HepG2 (cell line): ENCODE measurements around the gene CD9. TPM values are rescaled to one million over a fixed set of nuclear protein-coding genes. Genes with fewer than 3 reads are reported as not detected.

Experiments used
- ATAC-seq: fragments of 200-7000 bp; cut with Tn5 transposase; 3 replicates; pipeline ENCODE4 v1.9.1; 2020; ENCODE audit warnings: mild to moderate bottlenecking, moderate library complexity
- BruUV-seq: library from RNA; stranded (reverse); fragments of 400-500 nt; replicated peaks from 2 replicates; lab custom pipeline; 2021; lab: Mats Ljungman, UMichigan
- CTCF ChIA-PET: fragments of 300-600 bp; formaldehyde crosslinking; extraction: SDS; loops from one replicate; lab custom pipeline; 2021; ENCODE audit warnings: low total read pairs, inconsistent platforms, low intra/inter-chr PET ratio; lab: Yijun Ruan, JAX
- POLR2A ChIA-PET: fragments of 350-600 bp; sonication (Branson Sonifier 250); formaldehyde crosslinking; loops from one replicate; lab custom pipeline; 2020; ENCODE audit warnings: antibody characterized with exemption, inconsistent platforms; lab: Yijun Ruan, JAX
- DNase-seq: peaks from one replicate; pipeline ENCODE4 v3.0.0-alpha.2; 2015; ENCODE audit warnings: low spot score
- FAIRE-seq: peaks from 3 replicates; lab custom pipeline; 2011; peaks lifted over from hg19 to GRCh38; lab: Jason Lieb, UNC
- H2AFZ ChIP-seq: one replicate; pipeline ENCODE4 v1.6.1; 2011; ENCODE audit warnings: low read length, inconsistent platforms
- H3K27ac ChIP-seq: fragments of 300-600 bp; 3 replicates; pipeline ENCODE4 v1.8.0; 2011; ENCODE audit warnings: mixed run types, mild to moderate bottlenecking, mixed read lengths, low read length, inconsistent platforms; ENCODE audit not compliant: insufficient read depth; ENCODE audit errors: extremely low read length
- H3K27me3 ChIP-seq, 2 experiments: fragments of 200-600 bp in 1 of 2; 2 replicates in 1 of 2; 3 replicates in 1 of 2; pipeline versions ENCODE4 v1.6.0 to v1.8.0; 2011; ENCODE audit warnings: low read length in 2 of 2, mild to moderate bottlenecking in 2 of 2, moderate library complexity in 2 of 2, inconsistent platforms in 1 of 2; ENCODE audit not compliant: insufficient read depth in 2 of 2, control insufficient read depth in 1 of 2
- H3K36me3 ChIP-seq, 2 experiments: fragments of 200-600 bp in 1 of 2; replicated peaks in 1 of 2; 2 replicates in 1 of 2; 3 replicates in 1 of 2; pipeline versions ENCODE4 v1.5.1 to v1.8.0; 2011; ENCODE audit warnings: low read length in 2 of 2, inconsistent platforms in 1 of 2; ENCODE audit not compliant: insufficient read depth in 2 of 2, control insufficient read depth in 1 of 2
- H3K4me1 ChIP-seq: 2 replicates; pipeline ENCODE4 v1.5.1; 2012; ENCODE audit warnings: low read length, inconsistent platforms; ENCODE audit not compliant: insufficient read depth
- H3K4me2 ChIP-seq: 2 replicates; pipeline ENCODE4 v1.6.0; 2011; ENCODE audit warnings: low read depth, low read length, inconsistent platforms
- H3K4me3 ChIP-seq, 3 experiments: fragments of 200-600 bp in 1 of 3; sonication (generic), shearing (Covaris generic) in 1 of 3; replicated peaks in 1 of 3; 2 replicates each; pipeline ENCODE4 v1.5.1; 2011 to 2016; ENCODE audit warnings: low read length in 3 of 3, inconsistent platforms in 2 of 3, low read depth in 2 of 3, mild to moderate bottlenecking in 2 of 3, control low read depth in 1 of 3, mixed read lengths in 1 of 3; ENCODE audit not compliant: insufficient read depth in 1 of 3
- H3K79me2 ChIP-seq: one replicate; pipeline ENCODE4 v1.6.1; 2011; ENCODE audit warnings: low read length, inconsistent platforms; ENCODE audit not compliant: insufficient read depth
- H3K9ac ChIP-seq: 2 replicates; pipeline ENCODE4 v1.6.0; 2011; ENCODE audit warnings: mild to moderate bottlenecking, low read depth, low read length, inconsistent platforms; ENCODE audit not compliant: insufficient read depth
- H3K9me3 ChIP-seq: 2 replicates; pipeline ENCODE4 v1.5.1; 2012; ENCODE audit warnings: mild to moderate bottlenecking, low read length
- H4K20me1 ChIP-seq: 2 replicates; pipeline ENCODE4 v1.6.0; 2011; ENCODE audit warnings: inconsistent platforms, mild to moderate bottlenecking, low read length, moderate library complexity; ENCODE audit not compliant: insufficient read depth
- E2F2 ChIP-seq: sonication (generic); formaldehyde crosslinking; IDR thresholded peaks from 2 replicates; pipeline ENCODE4 v1.4.0; 2020; ENCODE audit warnings: missing genetic modification reagents, borderline replicate concordance
- HIVEP1 ChIP-seq: sonication (generic); formaldehyde crosslinking; IDR thresholded peaks from 2 replicates; pipeline ENCODE4 v1.4.0; 2020; ENCODE audit warnings: mild to moderate bottlenecking, missing genetic modification reagents
- SP4 ChIP-seq: sonication (generic); formaldehyde crosslinking; IDR thresholded peaks from 2 replicates; pipeline ENCODE4 v1.8.1; 2023; ENCODE audit warnings: mild to moderate bottlenecking, missing genetic modification reagents
- ZBED4 ChIP-seq: sonication (generic); formaldehyde crosslinking; IDR thresholded peaks from 2 replicates; pipeline ENCODE4 v1.4.0; 2020; ENCODE audit warnings: missing genetic modification reagents, borderline replicate concordance
- ZBTB38 ChIP-seq: sonication (generic); formaldehyde crosslinking; IDR thresholded peaks from 2 replicates; pipeline ENCODE4 v1.5.1; 2020; ENCODE audit warnings: mild to moderate bottlenecking, missing genetic modification reagents
- ZNF335 ChIP-seq: sonication (generic); formaldehyde crosslinking; IDR thresholded peaks from 2 replicates; pipeline ENCODE4 v1.4.0; 2020; ENCODE audit warnings: missing genetic modification reagents
- ZNF468 ChIP-seq: sonication (generic); formaldehyde crosslinking; IDR thresholded peaks from 2 replicates; pipeline ENCODE4 v1.8.0; 2022; ENCODE audit warnings: mild to moderate bottlenecking, moderate library complexity, missing genetic modification reagents
- ZNF510 ChIP-seq: sonication (generic); formaldehyde crosslinking; IDR thresholded peaks from 2 replicates; pipeline ENCODE4 v1.4.0; 2020; ENCODE audit warnings: low read depth, mild to moderate bottlenecking, missing genetic modification reagents
- ZNF589 ChIP-seq: sonication (generic); formaldehyde crosslinking; conservative IDR thresholded peaks from 2 replicates; pipeline ENCODE4 v1.8.0; 2022; ENCODE audit warnings: mild to moderate bottlenecking, moderate library complexity, missing genetic modification reagents
- ZNF772 ChIP-seq: sonication (generic); formaldehyde crosslinking; IDR thresholded peaks from 2 replicates; pipeline ENCODE4 v1.5.0; 2020; ENCODE audit warnings: mild to moderate bottlenecking, missing genetic modification reagents
- WGBS: methylation state at CpG from one replicate; pipeline ENCODE4 v1.1.6; 2017; ENCODE audit warnings: low lambda C conversion rate; 5-methylcytosine and 5-hydroxymethylcytosine counted together
- in situ Hi-C: cut with HindIII; loops from 2 replicates; pipeline ENCODE4 v1.10.0; 2017; ENCODE audit warnings: low pct_unique_long_range_greater_than_20kb; ENCODE audit not compliant: extremely low pct_ligation_motif_present
- intact Hi-C: fragments of 100-400 bp; cut with micrococcal nuclease; formaldehyde crosslinking; loops from one replicate; pipeline ENCODE4 v1.10.0; 2022; ENCODE audit not compliant: unreplicated experiment
- polyA plus RNA-seq, 8 experiments: library from polyadenylated mRNA; depleted of rRNA in 3 of 8; stranded (reverse) in 7 of 8; unstranded in 1 of 8; fragments of >200 nt; fragmentation: Illumina TruSeq in 4 of 8; extraction: Trizol in 4 of 8; gene quantifications; 2 replicates each; pipeline versions ENCODE4 v1.2.1 to v1.2.3, GENCODE V29; 2011 to 2016; ENCODE audit warnings: low read depth in 4 of 8, missing spikeins in 1 of 8, mixed read lengths in 1 of 8; ENCODE audit not compliant: insufficient read depth in 1 of 8
- total RNA-seq, 5 experiments: library from RNA; depleted of rRNA; stranded (reverse); fragments of >200 nt; fragmentation: Illumina TruSeq; extraction: Trizol; gene quantifications; 2 replicates each; pipeline ENCODE4 v1.2.3, GENCODE V29; 2016; ENCODE audit warnings: low read depth in 1 of 5

Gene CD9
- total and polyA plus RNA-seq, 2 of the 13 experiments (the other 11 are each of a cell fraction or from before 2014, with no cell fraction given) = 5.8 to 38.3 TPM

GRCh38 chr12:6279256-6279628 lies 79.0 kb downstream of the CD9 start:
- no peaks in the 10 kb centered on the region for H3K9me3 ChIP-seq
- H3K79me2 ChIP-seq = no peaks in the 10 kb centered on the region
- FAIRE-seq (no peak), DNase-seq (no peak), ATAC-seq (no peak)
- in situ Hi-C loops = loop anchor here (5.0 kb wide), 3 partner anchors 47 to 217 kb away; no protein-coding TSS in a partner anchor
- no peaks in the 10 kb centered on the region for H3K36me3 ChIP-seq
- no peak for TF ChIP-seq ZNF335 (CRISPR knock-in tag)
- 0 out of 2 replicates have a peak, but pooled peaks have one; percentile 25 for TF ChIP-seq ZNF589
- TF ChIP-seq E2F2 = 0 out of 2 replicates have a peak, but pooled peaks have one; percentile 2
- no peak for TF ChIP-seq ZBED4 (CRISPR knock-in tag)
- peak; percentile 85 for TF ChIP-seq ZBTB38 (CRISPR knock-in tag)
- peak; percentile 18; the same call in 1 of the 2 replicates for TF ChIP-seq SP4 (CRISPR knock-in tag)
- no peak for TF ChIP-seq ZNF468 (CRISPR knock-in tag)
- TF ChIP-seq ZNF772 (CRISPR knock-in tag) = 0 out of 2 replicates have a peak, but pooled peaks have one; percentile 58
- 0 out of 2 replicates have a peak, but pooled peaks have one; percentile 24 for TF ChIP-seq HIVEP1
- 0 out of 2 replicates have a peak, but pooled peaks have one; percentile 25 for TF ChIP-seq ZNF510
- CTCF ChIA-PET = interaction anchor here (1.3 to 2.9 kb wide), 2 partner anchors 83 to 217 kb away, joined by 3 to 29 read pairs; no protein-coding TSS in a partner anchor
- peak overlapping the region; percentile 75 for H3K27ac ChIP-seq
- peak overlapping the region; percentile 52 for H3K9ac ChIP-seq
- no TSS peak for BruUV-seq
- H4K20me1 ChIP-seq = no peaks in the 10 kb centered on the region
- H3K4me1 ChIP-seq = peaks cover 84% of the 10 kb centered on the region
- 95% methylated on average over 12 of the region's 12 CpGs for WGBS
- H3K4me3 ChIP-seq = peak overlapping the region in 1 of 3 experiments; percentile 32; a peak in 1 of 6 replicates
- POLR2A ChIA-PET = interaction anchor here (0.6 to 3.3 kb wide), 17 partner anchors 9 to 221 kb away, joined by 3 to 17 read pairs (median 8); partner anchors contain the start of gene CD9
- peaks cover 0 to 11% of the 10 kb centered on the region in 2 experiments; a peak in 4 of 5 replicates for H3K27me3 ChIP-seq
- H3K4me2 ChIP-seq = peak overlapping the region; percentile 81
- intact Hi-C loops = no loop called here
- no peak overlapping the region for H2AFZ ChIP-seq
